Fibroblast of skin of right quadriceps (primary cell): Measurements from ENCODE around the gene CHMP1A.
"Not testable (repeated sequence)": the region's sequence is repeated elsewhere in the genome, so short reads cannot be mapped to it uniquely, and the experiment has no call there.

Experiments
- DNase-seq: peaks from one replicate; pipeline ENCODE4 v3.0.0-alpha.2; 2013

CHMP1A gene

GRCh38 chr16:89656435-89657121 is 930 bp downstream of the CHMP1A start:
- no peak for DNase-seq

- no peak for DNase-seq
These were observed 2.4 kb downstream of the CHMP1A start for GRCh38 chr16:89655062-89655643.

- DNase-seq, result no peak
These were observed 3.7 kb downstream of the CHMP1A start for GRCh38 chr16:89653656-89654295.

- no peak for DNase-seq
These were observed 5.9 kb downstream of the CHMP1A start for GRCh38 chr16:89651584-89651983.

- no peak for DNase-seq
These were observed 10.6 kb downstream of the CHMP1A start for GRCh38 chr16:89646906-89647305.

GRCh38 chr16:89646270-89646669 is 11.2 kb downstream of the CHMP1A start:
- no peak for DNase-seq

- DNase-seq, result no peak
These were observed 12.4 kb downstream of the CHMP1A start for GRCh38 chr16:89645122-89645521.

GRCh38 chr16:89643769-89644300 is 13.7 kb downstream of the CHMP1A start:
- DNase-seq, result no peak

- no peak for DNase-seq
These were observed 14.9 kb downstream of the CHMP1A start for GRCh38 chr16:89642574-89642973.

GRCh38 chr16:89641458-89642119 is 15.9 kb downstream of the CHMP1A start:
- DNase-seq, result no peak

GRCh38 chr16:89639385-89639784 is 18.1 kb downstream of the CHMP1A start:
- no peak for DNase-seq

- no peak for DNase-seq
These were observed 19.1 kb downstream of the CHMP1A start for GRCh38 chr16:89638455-89638854.

GRCh38 chr16:89637379-89637778 is 20.1 kb downstream of the CHMP1A start:
- DNase-seq, result no peak

GRCh38 chr16:89636663-89637062 is 20.8 kb downstream of the CHMP1A start:
- no peak for DNase-seq

GRCh38 chr16:89634463-89635385 is 22.8 kb downstream of the CHMP1A start:
- DNase-seq, result not testable (repeated sequence)

- DNase-seq, result peak; percentile 66
These were observed 24.4 kb downstream of the CHMP1A start for GRCh38 chr16:89633064-89633631.

GRCh38 chr16:89629827-89630610 is 27.5 kb downstream of the CHMP1A start:
- DNase-seq, result no peak

GRCh38 chr16:89624777-89625761 is 32.4 kb downstream of the CHMP1A start:
- DNase-seq, result no peak

GRCh38 chr16:89623511-89624261 is 33.8 kb downstream of the CHMP1A start:
- DNase-seq, result no peak
